ENCODE data around the gene KANSL1.
A peak's percentile ranks its signal among the peaks of the same experiment; 100 is the strongest.
"Not testable (repeated sequence)": the region's sequence is repeated elsewhere in the genome, so short reads cannot be mapped to it uniquely, and the experiment has no call there.

KANSL1 gene

GRCh38 chr17:46180892-46181274, 12.3 kb downstream of the KANSL1 start:
- no peaks in the 10 kb centered on the region for H3K36me3 ChIP-seq (ENCODE audit: low read length)
- H4K20me1 ChIP-seq (ENCODE audit: low read depth, low read length) = peaks cover 61% of the 10 kb centered on the region
- H3K9me2 ChIP-seq (replicated peaks; ENCODE audit: insufficient read depth, low read length) = no peaks in the 10 kb centered on the region
- H3K79me2 ChIP-seq (ENCODE audit: insufficient read depth, low read length) = peaks cover 100% of the 10 kb centered on the region
- no peak overlapping the region for H2AFZ ChIP-seq (ENCODE audit: low read depth, low read length, severe bottlenecking)
- TF ChIP-seq CTCF (IDR thresholded peaks at IDR 0.05; ENCODE audit: insufficient read depth, low read length, poor library complexity, severe bottlenecking) = no peak
- no peak for TF ChIP-seq EZH2phosphoT487 (conservative IDR thresholded peaks at IDR 0.05; ENCODE audit: low read length)
- H3K9ac ChIP-seq (ENCODE audit: low read length) = no peak overlapping the region
- H3K27ac ChIP-seq (ENCODE audit: low read depth, low read length) = no peak overlapping the region
- no peak overlapping the region for H3K4me3 ChIP-seq (ENCODE audit: insufficient read depth, low read length, poor library complexity, severe bottlenecking)
- 0 out of 2 replicates have a peak, but pooled peaks cover 4% of the 10 kb centered on the region for H3F3A ChIP-seq (ENCODE audit: insufficient read depth)
- no peak overlapping the region for H3K4me2 ChIP-seq (ENCODE audit: low read depth, low read length, poor library complexity, severe bottlenecking)
- no peaks in the 10 kb centered on the region for H3K27me3 ChIP-seq (ENCODE audit: low read length)
- H3K9me3 ChIP-seq (ENCODE audit: insufficient read depth, low read length) = no peaks in the 10 kb centered on the region

GRCh38 chr17:46180185-46180891, 12.9 kb downstream of the KANSL1 start:
- not testable (repeated sequence) for H3K9ac ChIP-seq (ENCODE audit: low read length); H3K4me2 ChIP-seq (ENCODE audit: low read depth, low read length, poor library complexity, severe bottlenecking); H3K9me2 ChIP-seq (replicated peaks; ENCODE audit: insufficient read depth, low read length); H3K9me3 ChIP-seq (ENCODE audit: insufficient read depth, low read length); H3K4me3 ChIP-seq (ENCODE audit: insufficient read depth, low read length, poor library complexity, severe bottlenecking); H3K36me3 ChIP-seq (ENCODE audit: low read length); H2AFZ ChIP-seq (ENCODE audit: low read depth, low read length, severe bottlenecking); H3K27me3 ChIP-seq (ENCODE audit: low read length); H3K27ac ChIP-seq (ENCODE audit: low read depth, low read length); H3F3A ChIP-seq (ENCODE audit: insufficient read depth)
- H4K20me1 ChIP-seq (ENCODE audit: low read depth, low read length) = peaks cover 64% of the 10 kb centered on the region
- H3K79me2 ChIP-seq (ENCODE audit: insufficient read depth, low read length) = peaks cover 100% of the 10 kb centered on the region

- Histone ChIP-seq H3K4me2 (ENCODE audit: low read depth, low read length, poor library complexity, severe bottlenecking) (peak overlapping the region; percentile 6), H3K27me3 (ENCODE audit: low read length) (no peaks in the 10 kb centered on the region)
These were observed 13.7 kb downstream of the KANSL1 start for GRCh38 chr17:46179375-46179999.

More at GRCh38 chr17:46179375-46179999, 13.7 kb downstream of the KANSL1 start:
- H3F3A ChIP-seq (ENCODE audit: insufficient read depth) = 0 out of 2 replicates have a peak, but pooled peaks cover 4% of the 10 kb centered on the region
- no peak for TF ChIP-seq CTCF (IDR thresholded peaks at IDR 0.05; ENCODE audit: insufficient read depth, low read length, poor library complexity, severe bottlenecking)
- no peak for TF ChIP-seq EZH2phosphoT487 (conservative IDR thresholded peaks at IDR 0.05; ENCODE audit: low read length)
- no peaks in the 10 kb centered on the region for H3K9me3 ChIP-seq (ENCODE audit: insufficient read depth, low read length)
- H4K20me1 ChIP-seq (ENCODE audit: low read depth, low read length) = peaks cover 59% of the 10 kb centered on the region
- H3K9me2 ChIP-seq (replicated peaks; ENCODE audit: insufficient read depth, low read length) = no peaks in the 10 kb centered on the region
- H3K4me3 ChIP-seq (ENCODE audit: insufficient read depth, low read length, poor library complexity, severe bottlenecking) = no peak overlapping the region
- peaks cover 100% of the 10 kb centered on the region for H3K79me2 ChIP-seq (ENCODE audit: insufficient read depth, low read length)
- H3K27ac ChIP-seq (ENCODE audit: low read depth, low read length) = no peak overlapping the region
- H2AFZ ChIP-seq (ENCODE audit: low read depth, low read length, severe bottlenecking) = no peak overlapping the region
- no peaks in the 10 kb centered on the region for H3K36me3 ChIP-seq (ENCODE audit: low read length)
- no peak overlapping the region for H3K9ac ChIP-seq (ENCODE audit: low read length)

Measured in SU-DHL-6 (cell line).